Neural crest cell (in vitro differentiated cells): ENCODE results near the gene CCDC57. TPM values are rescaled to one million over a fixed set of nuclear protein-coding genes. Genes with fewer than 3 reads are reported as not detected.

Source experiments
- DNase-seq: peaks from one replicate; pipeline ENCODE4 v3.0.0; 2021; ENCODE audit warnings: low read depth, mixed read lengths, low spot score
- H3K27ac Mint-ChIP-seq: one replicate; pipeline ENCODE4 v1.8.0; 2021; ENCODE audit warnings: mild to moderate bottlenecking, mixed read lengths; ENCODE audit not compliant: unreplicated experiment
- H3K27me3 Mint-ChIP-seq: 2 replicates; pipeline ENCODE4 v1.8.0; 2021; ENCODE audit warnings: low read depth, mild to moderate bottlenecking, mixed read lengths
- H3K36me3 Mint-ChIP-seq: 2 replicates; pipeline ENCODE4 v1.8.0; 2021; ENCODE audit warnings: low read depth, mild to moderate bottlenecking, mixed read lengths
- H3K4me1 Mint-ChIP-seq: 2 replicates; pipeline ENCODE4 v1.8.0; 2021; ENCODE audit warnings: mixed read lengths
- H3K4me3 Mint-ChIP-seq: one replicate; pipeline ENCODE4 v1.8.0; 2021; ENCODE audit warnings: mild to moderate bottlenecking, mixed read lengths
- H3K9me3 Mint-ChIP-seq: 2 replicates; pipeline ENCODE4 v1.8.0; 2021; ENCODE audit warnings: mixed read lengths
- CTCF ChIP-seq: fragments of 200-600 bp; sonication (generic); conservative IDR thresholded peaks from 2 replicates; pipeline ENCODE4 v1.5.0; 2021; ENCODE audit warnings: antibody characterized with exemption, mild to moderate bottlenecking
- total RNA-seq: library from RNA; stranded (reverse); gene quantifications from 2 replicates; pipeline ENCODE4 v1.2.1, GENCODE V29; 2021

Gene CCDC57
- total RNA-seq, 1 donor from 2014 or later, result 47.5 TPM

- H3K4me3 Mint-ChIP-seq, result peak overlapping the region; percentile 67
- H3K9me3 Mint-ChIP-seq, result no peaks in the 10 kb centered on the region
- no peak for DNase-seq
- H3K27ac Mint-ChIP-seq, result no peak overlapping the region
- H3K27me3 Mint-ChIP-seq, result no peaks in the 10 kb centered on the region
- TF ChIP-seq CTCF, result no peak
- H3K4me1 Mint-ChIP-seq, result no peaks in the 10 kb centered on the region
- no peaks in the 10 kb centered on the region for H3K36me3 Mint-ChIP-seq
Measured at GRCh38 chr17:82055023-82055964, 157.3 kb downstream of the CCDC57 start.

- H3K4me1 Mint-ChIP-seq, result no peaks in the 10 kb centered on the region
- DNase-seq, result no peak
Measured at GRCh38 chr17:82054351-82055022, 158.2 kb downstream of the CCDC57 start.

GRCh38 chr17:82053556-82054263 lies 158.9 kb downstream of the CCDC57 start:
- Mint-ChIP-seq H3K27me3 (no peaks in the 10 kb centered on the region), H3K4me3 (peak overlapping the region; percentile 87), H3K4me1 (no peaks in the 10 kb centered on the region), H3K36me3 (no peaks in the 10 kb centered on the region), H3K27ac (no peak overlapping the region), H3K9me3 (no peaks in the 10 kb centered on the region)
- TF ChIP-seq CTCF, result no peak
- DNase-seq, result no peak

More at GRCh38 chr17:82054351-82055022, 158.2 kb downstream of the CCDC57 start:
- Mint-ChIP-seq H3K9me3 (no peaks in the 10 kb centered on the region), H3K27me3 (no peaks in the 10 kb centered on the region), H3K27ac (no peak overlapping the region), H3K36me3 (no peaks in the 10 kb centered on the region), H3K4me3 (peak overlapping the region; percentile 67)
- TF ChIP-seq CTCF, result no peak

GRCh38 chr17:82053130-82053529 lies 159.5 kb downstream of the CCDC57 start:
- Mint-ChIP-seq H3K4me1 (no peaks in the 10 kb centered on the region), H3K36me3 (no peaks in the 10 kb centered on the region), H3K27ac (no peak overlapping the region), H3K27me3 (no peaks in the 10 kb centered on the region), H3K9me3 (no peaks in the 10 kb centered on the region), H3K4me3 (peak overlapping the region; percentile 87)
- TF ChIP-seq CTCF, result no peak
- DNase-seq, result no peak

DNA sequence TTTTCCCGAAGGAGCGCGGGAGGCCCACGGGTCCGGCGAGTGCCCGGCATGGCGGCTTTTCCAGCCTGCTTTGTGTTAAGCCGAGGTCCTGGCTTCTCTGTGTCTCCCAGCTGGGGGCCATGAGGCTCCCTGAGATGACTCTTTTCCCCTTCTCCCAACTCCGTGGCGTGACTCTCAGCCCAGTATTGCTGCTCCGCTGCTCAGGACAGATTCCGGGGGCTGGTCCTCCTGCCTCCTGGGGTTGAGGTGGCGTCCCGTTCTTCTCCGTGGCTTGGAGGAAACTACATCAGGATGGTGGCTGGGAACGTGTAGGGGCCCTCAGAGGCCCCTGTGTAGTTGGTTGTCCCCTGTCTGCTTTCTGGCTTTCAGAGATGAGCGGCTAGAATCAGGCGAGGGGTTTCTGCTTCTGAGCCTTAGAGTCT lies 160.0 kb downstream of the CCDC57 start:
- H3K4me1 Mint-ChIP-seq, result no peaks in the 10 kb centered on the region
- H3K27me3 Mint-ChIP-seq, result no peaks in the 10 kb centered on the region
- no peaks in the 10 kb centered on the region for H3K9me3 Mint-ChIP-seq
- H3K27ac Mint-ChIP-seq, result peak overlapping the region; percentile 12
- TF ChIP-seq CTCF, result no peak
- H3K4me3 Mint-ChIP-seq, result peak overlapping the region; percentile 87
- peaks cover 1% of the 10 kb centered on the region for H3K36me3 Mint-ChIP-seq
- no peak for DNase-seq
